Stimulated activated memory B cell treated with anti-CD40 and anti-IgM and Interleukin-4, amounts not matched to agents 10 μg/mL and 1 μg/mL and 100 μg/mL, for 72 hours (primary cell): Measurements from ENCODE around the gene STRBP.
A peak's percentile ranks its signal among the peaks of the same experiment; 100 is the strongest.
"Not testable (repeated sequence)": the region's sequence is repeated elsewhere in the genome, so short reads cannot be mapped to it uniquely, and the experiment has no call there.

Source experiments
- ATAC-seq: fragments of 150-1000 bp; cut with Tn5 transposase; 2 replicates; pipeline ENCODE4 v1.10.0; 2021
- H3K27ac Mint-ChIP-seq: one replicate; pipeline ENCODE4 v1.8.0; 2022; ENCODE audit warnings: mild to moderate bottlenecking, mixed read lengths
- H3K27me3 Mint-ChIP-seq: one replicate; pipeline ENCODE4 v1.8.0; 2022; ENCODE audit warnings: mixed read lengths
- H3K36me3 Mint-ChIP-seq: one replicate; pipeline ENCODE4 v1.8.0; 2022; ENCODE audit warnings: mixed read lengths
- H3K4me1 Mint-ChIP-seq: one replicate; pipeline ENCODE4 v1.8.0; 2022; ENCODE audit warnings: mixed read lengths
- H3K4me3 Mint-ChIP-seq: one replicate; pipeline ENCODE4 v1.8.0; 2022; ENCODE audit warnings: mild to moderate bottlenecking, moderate library complexity, mixed read lengths
- H3K9me3 Mint-ChIP-seq: one replicate; pipeline ENCODE4 v1.8.0; 2022; ENCODE audit warnings: mixed read lengths

Gene STRBP

GRCh38 chr9:123208626-123209174 is 59.7 kb downstream of the STRBP start:
- H3K27ac Mint-ChIP-seq = peak overlapping the region; percentile 33
- peaks cover 33% of the 10 kb centered on the region for H3K36me3 Mint-ChIP-seq
- H3K4me1 Mint-ChIP-seq = peaks cover 51% of the 10 kb centered on the region
- H3K4me3 Mint-ChIP-seq = no peak overlapping the region
- H3K9me3 Mint-ChIP-seq = no peaks in the 10 kb centered on the region
- ATAC-seq = no peak
- H3K27me3 Mint-ChIP-seq = no peaks in the 10 kb centered on the region

DNA sequence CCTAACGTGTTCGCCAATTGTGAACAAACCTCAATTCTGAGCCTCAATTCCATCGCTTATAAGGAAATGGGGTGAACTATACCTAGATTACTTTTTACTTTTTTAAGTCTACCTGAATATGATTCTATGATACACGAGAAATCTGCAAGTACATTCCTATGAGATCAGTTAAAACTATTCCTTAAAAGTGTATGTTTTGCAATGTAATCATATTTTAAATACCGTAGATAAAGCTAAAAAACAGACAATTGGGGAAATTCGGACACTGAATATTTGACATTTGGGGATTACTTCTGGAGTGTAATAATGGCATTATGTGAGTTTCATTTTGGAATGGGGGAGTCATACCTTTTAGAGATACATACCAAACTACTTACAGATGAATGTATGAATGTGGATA is 62.3 kb downstream of the STRBP start:
- Mint-ChIP-seq H3K27ac (no peak overlapping the region), H3K9me3 (peaks cover 3% of the 10 kb centered on the region), H3K36me3 (peaks cover 41% of the 10 kb centered on the region), H3K4me3 (no peak overlapping the region), H3K27me3 (no peaks in the 10 kb centered on the region), H3K4me1 (peaks cover 55% of the 10 kb centered on the region)
- no peak for ATAC-seq

DNA sequence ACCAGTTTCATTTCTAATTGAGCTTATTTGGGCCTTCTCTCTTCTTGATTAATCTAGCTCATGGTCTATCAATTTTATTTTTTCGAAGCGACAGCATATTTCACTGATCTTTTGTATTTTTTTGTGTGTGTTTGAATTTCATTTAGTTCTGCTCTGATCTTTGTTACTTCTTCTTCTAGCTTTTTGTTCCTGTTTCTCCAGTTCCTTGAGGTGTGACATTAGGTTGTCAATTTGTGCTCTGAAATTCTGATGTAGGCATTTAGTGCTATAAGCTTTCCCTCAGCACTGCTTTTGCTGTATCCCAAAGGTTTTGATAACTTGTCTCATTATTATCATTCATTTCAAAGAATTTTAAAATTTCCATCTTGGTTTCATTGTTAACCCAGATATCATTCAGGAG is 67.3 kb downstream of the STRBP start:
- Mint-ChIP-seq H3K27me3 (no peaks in the 10 kb centered on the region), H3K4me1 (peaks cover 28% of the 10 kb centered on the region), H3K36me3 (peaks cover 45% of the 10 kb centered on the region), H3K27ac (peak overlapping the region; percentile 64), H3K4me3 (peak overlapping the region; percentile 3), H3K9me3 (peaks cover 8% of the 10 kb centered on the region)
- ATAC-seq = peak; percentile 57

DNA sequence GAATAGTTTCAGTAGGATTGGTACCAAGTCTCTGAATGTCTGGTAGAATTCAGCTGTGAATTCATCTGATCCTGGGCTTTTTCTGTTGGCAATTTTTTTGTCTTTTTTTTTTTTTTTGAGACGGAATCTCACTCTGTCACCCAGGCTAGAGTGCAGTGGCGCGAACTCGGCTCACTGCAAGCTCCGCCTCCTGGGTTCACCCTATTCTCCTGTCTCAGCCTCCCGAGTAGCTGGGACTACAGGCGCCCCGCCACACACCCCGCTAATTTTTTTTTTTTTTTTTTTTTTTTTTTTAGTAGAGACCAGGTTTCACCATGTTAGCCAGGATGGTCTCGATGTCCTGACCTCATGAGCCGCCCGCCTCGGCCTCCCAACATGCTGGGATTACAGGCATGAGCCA is 67.9 kb downstream of the STRBP start:
- H3K9me3 Mint-ChIP-seq, ATAC-seq, H3K27me3 Mint-ChIP-seq, H3K4me3 Mint-ChIP-seq: not testable (repeated sequence)
- Mint-ChIP-seq H3K4me1 (peaks cover 26% of the 10 kb centered on the region), H3K36me3 (peaks cover 44% of the 10 kb centered on the region), H3K27ac (peak overlapping the region; percentile 64)

DNA sequence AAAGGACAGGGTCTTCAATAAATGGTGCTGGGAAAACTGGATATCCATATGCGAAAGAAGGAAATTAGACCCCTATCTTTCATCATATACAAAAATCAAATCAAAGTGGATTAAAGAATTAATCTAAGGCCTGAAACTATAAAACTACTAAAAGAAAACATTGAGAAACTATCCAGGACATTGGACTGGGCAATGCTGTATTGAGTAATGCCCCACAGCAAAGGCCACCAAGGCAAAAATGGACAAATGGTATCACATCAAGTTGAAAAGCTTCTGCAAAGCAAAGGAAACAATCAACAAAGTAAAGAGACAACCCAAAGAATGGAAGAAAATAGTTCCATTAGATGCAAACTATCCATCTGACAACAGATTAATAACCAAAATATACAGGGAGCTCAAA is 72.3 kb downstream of the STRBP start:
- peaks cover 6% of the 10 kb centered on the region for H3K4me1 Mint-ChIP-seq
- no peaks in the 10 kb centered on the region for H3K27me3 Mint-ChIP-seq
- no peak for ATAC-seq
- H3K36me3 Mint-ChIP-seq = peaks cover 15% of the 10 kb centered on the region
- H3K4me3 Mint-ChIP-seq = no peak overlapping the region
- H3K27ac Mint-ChIP-seq = no peak overlapping the region
- peaks cover 5% of the 10 kb centered on the region for H3K9me3 Mint-ChIP-seq

GRCh38 chr9:123194023-123194422 is 74.4 kb downstream of the STRBP start:
- no peak overlapping the region for H3K4me3 Mint-ChIP-seq
- no peak for ATAC-seq
- no peak overlapping the region for H3K27ac Mint-ChIP-seq
- H3K36me3 Mint-ChIP-seq = peaks cover 11% of the 10 kb centered on the region
- H3K9me3 Mint-ChIP-seq = peaks cover 5% of the 10 kb centered on the region
- no peaks in the 10 kb centered on the region for H3K4me1 Mint-ChIP-seq
- H3K27me3 Mint-ChIP-seq = no peaks in the 10 kb centered on the region

DNA sequence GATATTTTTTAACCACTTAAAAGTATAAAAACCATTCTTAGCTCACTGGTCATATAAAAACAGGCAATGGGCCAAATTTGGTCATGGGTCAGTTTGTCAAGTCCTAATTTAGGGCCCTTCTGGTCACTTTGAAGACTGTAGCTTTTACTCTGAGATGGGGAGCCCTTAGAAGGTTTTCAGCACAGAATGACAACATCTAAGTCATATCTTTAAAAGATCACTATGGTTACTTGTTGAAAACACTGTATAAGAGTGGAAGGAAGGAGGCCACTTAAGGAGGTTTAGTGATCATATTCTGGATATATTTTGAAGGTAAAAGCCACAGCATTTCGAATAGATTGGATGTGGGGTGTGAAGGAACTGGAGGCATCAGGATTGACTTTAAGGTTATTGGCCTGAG is 76.7 kb downstream of the STRBP start:
- H3K9me3 Mint-ChIP-seq = peaks cover under 1% of the 10 kb centered on the region
- H3K27me3 Mint-ChIP-seq = no peaks in the 10 kb centered on the region
- H3K4me3 Mint-ChIP-seq = no peak overlapping the region
- H3K36me3 Mint-ChIP-seq = peaks cover 10% of the 10 kb centered on the region
- H3K27ac Mint-ChIP-seq = no peak overlapping the region
- no peak for ATAC-seq
- H3K4me1 Mint-ChIP-seq = peaks cover 13% of the 10 kb centered on the region

DNA sequence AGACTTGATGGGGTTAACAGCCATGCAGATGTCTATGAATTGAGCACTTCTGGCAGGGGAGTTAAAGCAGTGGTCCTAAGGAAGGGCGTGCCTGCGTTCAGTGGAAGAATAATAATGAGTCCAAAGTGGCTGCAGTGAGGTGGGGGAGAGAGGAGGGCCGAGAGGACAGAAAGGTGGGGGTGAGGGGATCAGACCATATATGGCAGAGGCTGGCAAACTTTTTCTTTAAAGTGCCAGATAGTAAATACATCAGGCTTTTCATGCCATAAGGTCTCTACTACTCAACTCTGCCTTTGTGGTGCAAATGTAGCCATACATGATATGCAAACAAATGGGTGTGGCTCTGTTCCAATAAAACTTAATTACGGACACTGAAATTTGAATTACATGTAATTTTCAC is 77.1 kb downstream of the STRBP start:
- Mint-ChIP-seq H3K9me3 (no peaks in the 10 kb centered on the region), H3K4me1 (peaks cover 17% of the 10 kb centered on the region), H3K27me3 (no peaks in the 10 kb centered on the region), H3K27ac (no peak overlapping the region), H3K36me3 (peaks cover 8% of the 10 kb centered on the region), H3K4me3 (no peak overlapping the region)
- ATAC-seq = no peak

DNA sequence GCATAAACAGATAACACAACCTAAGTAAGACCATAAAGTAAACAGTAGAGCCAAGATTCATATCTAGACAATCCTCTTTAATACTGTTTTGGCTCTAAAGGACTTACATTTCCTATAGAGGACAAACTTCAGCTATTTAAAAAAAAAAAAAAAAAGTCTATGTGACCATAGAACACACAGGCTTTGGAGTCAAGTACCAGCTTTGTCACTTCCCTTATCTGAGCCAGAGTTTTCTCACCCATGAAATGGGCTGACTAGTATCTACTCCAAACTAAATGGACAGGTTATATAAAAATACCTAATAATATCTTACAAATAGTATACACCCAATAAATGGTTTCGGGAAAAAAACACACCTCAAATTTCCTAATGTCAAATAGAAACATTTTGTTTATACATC is 81.3 kb downstream of the STRBP start:
- H3K27me3 Mint-ChIP-seq = no peaks in the 10 kb centered on the region
- H3K36me3 Mint-ChIP-seq = peaks cover 22% of the 10 kb centered on the region
- no peaks in the 10 kb centered on the region for H3K9me3 Mint-ChIP-seq
- no peak for ATAC-seq
- H3K4me3 Mint-ChIP-seq = no peak overlapping the region
- peak overlapping the region; percentile 34 for H3K27ac Mint-ChIP-seq
- H3K4me1 Mint-ChIP-seq = peaks cover 35% of the 10 kb centered on the region

DNA sequence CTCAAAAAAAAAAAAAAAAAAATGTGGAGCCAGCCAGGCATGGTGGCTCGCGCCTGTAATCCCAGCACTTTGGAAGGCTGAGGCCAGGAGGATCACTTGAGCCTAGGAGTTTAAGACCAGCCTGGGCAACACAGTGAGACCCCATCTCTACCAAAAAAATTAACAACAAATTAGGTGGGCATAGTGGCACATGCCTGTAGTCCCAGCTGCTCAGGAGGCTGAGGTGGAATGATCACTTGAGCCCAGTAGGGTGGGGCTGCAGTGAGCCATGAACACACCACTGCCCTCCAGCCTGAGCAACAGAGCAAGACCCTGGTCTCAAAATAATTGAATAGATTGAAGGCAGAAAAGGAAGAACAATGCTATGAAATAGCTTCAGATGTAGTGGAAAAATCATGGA is 82.4 kb downstream of the STRBP start:
- Mint-ChIP-seq H3K4me1 (peaks cover 35% of the 10 kb centered on the region), H3K36me3 (peaks cover 22% of the 10 kb centered on the region), H3K27ac (peak overlapping the region; percentile 34)
- H3K9me3 Mint-ChIP-seq, H3K27me3 Mint-ChIP-seq, ATAC-seq, H3K4me3 Mint-ChIP-seq: not testable (repeated sequence)

- peaks cover 23% of the 10 kb centered on the region for H3K36me3 Mint-ChIP-seq
- H3K4me3 Mint-ChIP-seq = no peak overlapping the region
- ATAC-seq = no peak
- peak overlapping the region; percentile 90 for H3K27ac Mint-ChIP-seq
- peaks cover 46% of the 10 kb centered on the region for H3K4me1 Mint-ChIP-seq
- H3K27me3 Mint-ChIP-seq = no peaks in the 10 kb centered on the region
- no peaks in the 10 kb centered on the region for H3K9me3 Mint-ChIP-seq
These were observed 91.4 kb downstream of the STRBP start for GRCh38 chr9:123176949-123177348.

- no peaks in the 10 kb centered on the region for H3K27me3 Mint-ChIP-seq
- H3K36me3 Mint-ChIP-seq = peaks cover 29% of the 10 kb centered on the region
- H3K4me1 Mint-ChIP-seq = peaks cover 46% of the 10 kb centered on the region
- peak overlapping the region; percentile 56 for H3K4me3 Mint-ChIP-seq
- no peaks in the 10 kb centered on the region for H3K9me3 Mint-ChIP-seq
- ATAC-seq = peak; percentile 28
- peak overlapping the region; percentile 90 for H3K27ac Mint-ChIP-seq
These were observed 92.3 kb downstream of the STRBP start for GRCh38 chr9:123175854-123176629.

- Mint-ChIP-seq H3K36me3 (peaks cover 32% of the 10 kb centered on the region), H3K9me3 (no peaks in the 10 kb centered on the region), H3K4me3 (peak overlapping the region; percentile 20), H3K27ac (peak overlapping the region; percentile 90), H3K27me3 (no peaks in the 10 kb centered on the region), H3K4me1 (peaks cover 49% of the 10 kb centered on the region)
- ATAC-seq = peak; percentile 96
These were observed 93.4 kb downstream of the STRBP start for GRCh38 chr9:123174887-123175518.

DNA sequence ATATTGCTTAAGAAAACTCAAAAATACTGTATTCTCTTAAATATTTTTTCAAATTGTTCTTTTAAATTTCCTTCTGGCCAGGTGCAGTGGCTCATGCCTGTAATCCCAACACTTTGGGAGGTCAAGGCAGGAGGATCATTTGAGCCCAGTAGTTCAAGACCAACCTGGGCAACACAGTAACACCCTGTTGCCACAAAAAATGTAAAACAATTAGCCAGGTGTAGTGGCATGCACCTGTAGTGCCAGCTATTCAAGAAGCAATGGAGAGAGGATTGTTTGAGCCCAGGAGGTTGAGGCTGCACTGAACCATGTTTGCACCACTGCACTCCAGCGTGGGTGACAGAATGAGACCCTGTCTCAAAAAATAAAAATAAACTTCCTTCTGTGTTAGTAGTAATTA is 94.3 kb downstream of the STRBP start:
- ATAC-seq = no peak
- Mint-ChIP-seq H3K4me3 (peak overlapping the region; percentile 20), H3K9me3 (no peaks in the 10 kb centered on the region), H3K4me1 (peaks cover 53% of the 10 kb centered on the region), H3K36me3 (peaks cover 28% of the 10 kb centered on the region), H3K27me3 (no peaks in the 10 kb centered on the region), H3K27ac (peak overlapping the region; percentile 90)

GRCh38 chr9:123169926-123170325 is 98.5 kb downstream of the STRBP start:
- no peak for ATAC-seq
- H3K4me3 Mint-ChIP-seq = peak overlapping the region; percentile 34
- H3K4me1 Mint-ChIP-seq = peaks cover 64% of the 10 kb centered on the region
- peak overlapping the region; percentile 59 for H3K27ac Mint-ChIP-seq
- no peaks in the 10 kb centered on the region for H3K27me3 Mint-ChIP-seq
- H3K36me3 Mint-ChIP-seq = peaks cover 36% of the 10 kb centered on the region
- no peaks in the 10 kb centered on the region for H3K9me3 Mint-ChIP-seq

- no peak for ATAC-seq
- peak overlapping the region; percentile 55 for H3K27ac Mint-ChIP-seq
- H3K27me3 Mint-ChIP-seq = no peaks in the 10 kb centered on the region
- H3K4me3 Mint-ChIP-seq = no peak overlapping the region
- H3K4me1 Mint-ChIP-seq = peaks cover 51% of the 10 kb centered on the region
- H3K9me3 Mint-ChIP-seq = no peaks in the 10 kb centered on the region
- H3K36me3 Mint-ChIP-seq = peaks cover 31% of the 10 kb centered on the region
These were observed 99.8 kb downstream of the STRBP start for GRCh38 chr9:123168586-123168985.
